LNCaP clone FGC (cell line): ENCODE data around the gene MPPED1.

ENCODE experiments used
- DNase-seq: peaks from one replicate; pipeline ENCODE4 v3.0.0-alpha.2; 2011; ENCODE audit warnings: low read depth
- H3K4me3 ChIP-seq: 2 replicates; pipeline ENCODE4 v1.5.1; 2011; ENCODE audit warnings: mild to moderate bottlenecking, low read depth, low read length, control low read depth
- TF ChIP-seq, protein P1 (sequence below): IDR thresholded peaks from 2 replicates; pipeline ENCODE4 v1.5.1; 2012; ENCODE audit warnings: mild to moderate bottlenecking; ENCODE audit not compliant: control insufficient read depth, insufficient read depth; ENCODE audit errors: extremely low read depth

MPPED1 gene

DNA sequence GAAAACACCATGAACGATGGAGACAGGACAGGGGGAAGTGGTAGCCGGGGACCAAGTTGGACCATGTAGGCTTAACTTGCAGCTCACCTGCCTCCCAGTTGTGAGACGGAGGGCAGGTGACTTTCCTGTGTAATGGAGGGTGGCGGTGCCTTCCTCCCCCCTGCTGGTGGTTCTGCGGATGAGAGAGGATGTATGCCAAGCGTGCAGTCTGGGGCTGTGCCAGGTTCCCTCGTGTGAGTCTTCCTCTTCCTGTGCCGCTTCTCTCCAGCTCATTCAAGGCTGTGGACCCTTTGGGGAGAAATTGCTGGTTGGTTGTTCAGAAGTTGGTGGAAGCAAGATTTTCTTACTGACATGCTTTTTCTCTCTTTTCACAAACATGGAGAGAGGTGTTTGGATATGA, 35.1 kb downstream of the MPPED1 start:
- peak; percentile 6 for DNase-seq
- H3K4me3 ChIP-seq: no peak overlapping the region
- TF ChIP-seq, protein P1, sequence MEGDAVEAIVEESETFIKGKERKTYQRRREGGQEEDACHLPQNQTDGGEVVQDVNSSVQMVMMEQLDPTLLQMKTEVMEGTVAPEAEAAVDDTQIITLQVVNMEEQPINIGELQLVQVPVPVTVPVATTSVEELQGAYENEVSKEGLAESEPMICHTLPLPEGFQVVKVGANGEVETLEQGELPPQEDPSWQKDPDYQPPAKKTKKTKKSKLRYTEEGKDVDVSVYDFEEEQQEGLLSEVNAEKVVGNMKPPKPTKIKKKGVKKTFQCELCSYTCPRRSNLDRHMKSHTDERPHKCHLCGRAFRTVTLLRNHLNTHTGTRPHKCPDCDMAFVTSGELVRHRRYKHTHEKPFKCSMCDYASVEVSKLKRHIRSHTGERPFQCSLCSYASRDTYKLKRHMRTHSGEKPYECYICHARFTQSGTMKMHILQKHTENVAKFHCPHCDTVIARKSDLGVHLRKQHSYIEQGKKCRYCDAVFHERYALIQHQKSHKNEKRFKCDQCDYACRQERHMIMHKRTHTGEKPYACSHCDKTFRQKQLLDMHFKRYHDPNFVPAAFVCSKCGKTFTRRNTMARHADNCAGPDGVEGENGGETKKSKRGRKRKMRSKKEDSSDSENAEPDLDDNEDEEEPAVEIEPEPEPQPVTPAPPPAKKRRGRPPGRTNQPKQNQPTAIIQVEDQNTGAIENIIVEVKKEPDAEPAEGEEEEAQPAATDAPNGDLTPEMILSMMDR: no peak

DNA sequence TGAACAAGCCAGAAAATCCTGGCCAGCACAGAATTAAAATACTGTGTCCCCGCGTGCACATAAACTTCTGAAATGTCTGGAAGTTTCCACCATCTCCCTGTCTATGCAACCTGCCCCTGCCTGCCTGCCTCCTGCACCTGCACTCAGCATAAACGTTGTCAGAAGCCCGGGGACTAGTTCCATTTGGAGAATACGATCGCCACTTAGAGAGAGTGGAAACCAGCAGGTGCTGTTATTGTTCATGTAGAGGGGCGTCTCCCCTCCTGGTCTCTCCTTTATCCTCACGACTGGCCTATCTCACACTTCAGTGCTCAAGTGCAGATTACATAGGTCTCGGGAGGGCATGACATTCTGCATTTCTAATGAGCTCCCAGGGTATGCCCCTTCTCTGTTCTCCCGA, 35.6 kb downstream of the MPPED1 start:
- TF ChIP-seq, protein P1: no peak
- no peak for DNase-seq
- H3K4me3 ChIP-seq: no peak overlapping the region

DNA sequence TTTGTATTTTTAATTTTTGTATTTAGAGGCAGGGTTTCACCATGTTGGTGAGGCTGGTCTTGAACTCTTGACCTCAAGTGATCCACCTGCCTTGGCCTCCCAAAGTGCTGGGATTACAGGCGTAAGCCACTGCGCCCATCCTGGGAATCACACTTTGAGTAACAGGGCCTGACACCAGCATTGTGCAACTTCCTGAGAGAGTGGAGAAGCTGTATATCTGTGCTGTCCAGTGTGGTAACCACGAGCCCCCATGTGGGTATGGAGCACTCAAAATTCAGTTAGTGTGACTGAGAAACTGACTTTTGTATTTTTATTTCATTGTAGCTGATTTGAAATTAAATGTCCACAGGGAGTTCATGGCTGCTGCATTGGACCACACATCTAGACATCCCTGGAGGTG, 36.2 kb downstream of the MPPED1 start:
- TF ChIP-seq, protein P1: no peak
- H3K4me3 ChIP-seq: no peak overlapping the region
- DNase-seq: no peak

DNA sequence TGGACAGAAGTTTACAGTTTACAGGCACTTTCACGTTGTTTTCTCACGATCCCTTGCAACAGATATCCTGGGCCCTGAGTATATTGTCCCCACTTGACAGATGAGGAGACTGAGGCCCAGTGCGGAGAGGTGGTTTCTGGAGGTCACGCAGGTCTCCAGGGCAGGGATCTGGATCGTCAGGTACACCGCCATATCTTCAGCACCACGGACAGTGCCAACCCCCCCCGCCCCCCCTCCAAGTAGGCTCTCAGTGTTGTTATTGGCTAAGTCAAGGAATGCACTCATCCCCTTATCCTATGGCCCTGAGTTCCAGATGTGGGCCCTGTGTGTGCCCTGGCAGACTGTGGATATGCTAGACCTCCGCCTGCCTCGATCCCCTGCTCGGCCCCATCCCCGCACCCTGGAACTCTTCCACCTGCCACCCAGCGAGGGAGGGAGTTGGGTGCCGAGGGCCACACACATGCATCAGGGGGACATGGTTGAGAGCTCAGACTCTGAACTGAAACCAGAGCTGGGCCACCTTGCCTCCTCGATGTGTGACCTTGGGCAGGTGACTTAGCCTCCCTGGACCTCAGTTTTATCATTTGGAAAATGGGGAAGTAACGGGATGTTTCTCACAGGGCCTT, 37.5 kb downstream of the MPPED1 start:
- no peak overlapping the region for H3K4me3 ChIP-seq
- no peak for DNase-seq
- TF ChIP-seq, protein P1: no peak

DNA sequence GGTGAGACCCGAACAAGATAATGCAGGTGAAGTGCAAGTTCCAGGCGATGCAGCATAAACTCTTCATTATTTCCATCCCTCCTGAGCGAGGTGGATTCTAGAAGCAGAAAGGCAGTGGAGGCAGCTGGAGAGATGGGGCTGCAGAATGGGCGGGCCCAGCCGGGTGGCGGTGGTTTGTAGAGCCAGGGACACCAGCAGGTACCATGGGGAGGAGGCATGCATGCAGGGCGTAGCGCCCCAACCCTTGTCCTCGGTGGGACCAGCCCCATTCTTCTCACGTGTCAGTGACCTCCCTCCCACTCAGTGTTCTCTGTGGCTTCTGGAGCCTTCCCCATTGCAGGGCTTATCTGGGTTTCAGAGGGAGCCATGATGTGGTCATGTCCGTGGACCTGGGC, 38.0 kb downstream of the MPPED1 start:
- no peak for DNase-seq
- TF ChIP-seq, protein P1: no peak
- H3K4me3 ChIP-seq: no peak overlapping the region

DNA sequence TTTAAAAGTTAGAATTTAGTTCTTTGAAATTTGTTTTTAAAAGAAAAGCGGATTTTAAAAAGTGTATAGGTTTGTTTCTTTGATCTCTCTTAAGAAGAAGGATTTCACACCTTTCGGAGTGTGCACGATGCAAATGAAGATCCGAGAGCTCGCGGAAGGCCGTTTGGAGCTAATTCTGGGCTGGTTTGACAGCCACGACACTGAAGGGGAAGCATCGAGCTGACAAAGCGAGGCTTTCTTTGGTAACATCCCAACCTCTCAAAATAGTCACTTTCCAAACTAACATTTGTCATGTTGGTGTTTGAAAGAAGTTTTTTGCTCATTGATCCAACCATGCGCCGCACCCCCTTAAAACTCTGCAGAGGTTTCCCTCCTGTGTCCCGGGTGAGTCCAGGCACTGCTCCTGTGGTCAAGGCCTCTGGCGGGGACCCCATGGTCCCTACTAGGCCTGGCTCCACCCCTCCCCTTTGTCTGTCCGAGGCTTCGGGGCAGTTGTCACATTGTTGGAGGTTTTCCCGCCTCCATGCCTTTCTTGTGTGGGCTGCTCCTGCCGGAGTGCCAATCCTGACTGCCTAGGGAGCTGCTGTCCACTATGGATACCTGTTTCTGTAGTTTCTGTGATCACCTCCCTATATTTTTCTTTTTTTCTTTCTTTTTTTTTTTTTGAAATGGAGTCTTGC, 39.7 kb downstream of the MPPED1 start:
- DNase-seq: no peak
- no peak overlapping the region for H3K4me3 ChIP-seq
- TF ChIP-seq, protein P1: no peak

DNA sequence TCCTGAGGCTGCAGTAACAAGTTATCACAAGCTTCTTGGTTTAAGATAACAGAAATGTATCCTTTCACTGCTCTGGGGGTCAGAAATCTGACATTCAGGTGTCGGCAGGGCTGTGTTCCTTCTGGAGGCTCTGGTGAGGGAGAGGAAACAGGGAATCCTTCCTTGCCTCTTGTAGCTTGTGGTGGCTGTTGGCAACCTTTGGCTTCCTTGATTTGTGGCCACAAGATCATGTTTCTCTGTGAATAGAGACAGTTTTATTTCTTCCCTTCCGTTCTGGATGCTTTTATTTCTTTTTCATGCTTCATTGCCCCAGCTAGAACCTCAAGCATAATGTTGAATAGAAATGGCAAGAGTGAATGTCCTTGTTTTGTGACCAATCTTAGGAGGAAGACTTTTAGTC, 44.0 kb downstream of the MPPED1 start:
- no peak overlapping the region for H3K4me3 ChIP-seq
- TF ChIP-seq, protein P1: no peak
- no peak for DNase-seq
